Peyer's patch (tissue), 4 donors: ENCODE data around the gene LMBRD1. TPM values are rescaled to one million over a fixed set of nuclear protein-coding genes. Genes with fewer than 3 reads are reported as not detected.
A peak's percentile ranks its signal among the peaks of the same experiment; 100 is the strongest.

Experiments
- DNase-seq, 3 donors: peaks; one replicate each; pipeline ENCODE4 v3.0.0-alpha.2; 2017 to 2019
- H3K27ac ChIP-seq, 4 donors: fragments of 200-600 bp; sonication (generic); one replicate each; pipeline ENCODE4 v1.5.1; 2016 to 2019
- H3K27me3 ChIP-seq, 2 donors: fragments of 200-600 bp; sonication (generic); one replicate each; pipeline ENCODE4 v1.5.1; 2019
- H3K36me3 ChIP-seq, 3 donors: fragments of 200-600 bp; sonication (generic); one replicate each; pipeline ENCODE4 v1.5.1; 2016 to 2019
- H3K4me1 ChIP-seq, 4 donors: fragments of 200-600 bp; sonication (generic); one replicate each; pipeline ENCODE4 v1.5.1; 2016 to 2019
- H3K4me3 ChIP-seq, 4 donors: fragments of 200-600 bp; sonication (generic); 1 replicate in 3 of 4; 2 replicates in 1 of 4; pipeline ENCODE4 v1.5.1; 2016 to 2019; ENCODE audit warnings: mild to moderate bottlenecking in 1 of 4
- H3K9me3 ChIP-seq, 4 donors: fragments of 200-600 bp; sonication (generic); one replicate each; pipeline ENCODE4 v1.5.1; 2016 to 2019; ENCODE audit warnings: mild to moderate bottlenecking in 1 of 4
- POLR2A ChIP-seq, 2 donors: fragments of 450-650 bp; IDR thresholded peaks; one replicate each; pipeline ENCODE4 v1.5.1; 2017; ENCODE audit warnings: antibody characterized with exemption in 2 of 2, mild to moderate bottlenecking in 2 of 2, moderate library complexity in 2 of 2
- total RNA-seq, 4 donors: library from RNA; depleted of rRNA; stranded (reverse); fragments of >200 nt; gene quantifications; one replicate each; pipeline ENCODE4 v1.1.0, GENCODE V29; 2016
- TF ChIP-seq, protein P1 (sequence below), 6 experiments: fragments of 450-650 bp in 4 of 6; fragments of 200-600 bp in 2 of 6; sonication (generic) in 1 of 6; IDR thresholded peaks; one replicate each; pipeline ENCODE4 v1.5.1; 2017 to 2019; ENCODE audit warnings: antibody characterized with exemption in 6 of 6, mild to moderate bottlenecking in 3 of 6, moderate library complexity in 1 of 6

LMBRD1 gene
- total RNA-seq, 4 donors from 2014 or later, result 31.4 to 103 (median 61.0) TPM

DNA sequence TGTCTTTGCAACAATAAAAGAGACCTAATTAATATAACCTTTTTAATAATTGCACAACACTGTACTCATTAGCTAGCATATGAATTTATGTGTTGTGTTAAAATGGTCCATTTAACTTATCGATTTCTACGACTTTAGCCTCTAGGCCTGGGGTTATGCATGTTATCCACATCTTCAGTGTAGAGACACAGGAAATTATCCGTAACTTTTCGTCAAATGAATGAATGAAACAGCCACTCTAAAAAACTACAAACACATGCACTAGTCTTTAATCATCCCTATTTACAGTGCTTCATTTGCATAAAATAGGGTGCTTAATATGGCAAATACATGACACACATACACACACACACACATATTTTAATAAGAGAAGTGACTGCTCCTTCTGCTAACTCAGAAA, 22.3 kb upstream of the LMBRD1 start:
- H3K36me3 ChIP-seq, result no peaks in the 10 kb centered on the region
- DNase-seq, result no peak
- no peak overlapping the region for H3K27ac ChIP-seq
- TF ChIP-seq, protein P1, sequence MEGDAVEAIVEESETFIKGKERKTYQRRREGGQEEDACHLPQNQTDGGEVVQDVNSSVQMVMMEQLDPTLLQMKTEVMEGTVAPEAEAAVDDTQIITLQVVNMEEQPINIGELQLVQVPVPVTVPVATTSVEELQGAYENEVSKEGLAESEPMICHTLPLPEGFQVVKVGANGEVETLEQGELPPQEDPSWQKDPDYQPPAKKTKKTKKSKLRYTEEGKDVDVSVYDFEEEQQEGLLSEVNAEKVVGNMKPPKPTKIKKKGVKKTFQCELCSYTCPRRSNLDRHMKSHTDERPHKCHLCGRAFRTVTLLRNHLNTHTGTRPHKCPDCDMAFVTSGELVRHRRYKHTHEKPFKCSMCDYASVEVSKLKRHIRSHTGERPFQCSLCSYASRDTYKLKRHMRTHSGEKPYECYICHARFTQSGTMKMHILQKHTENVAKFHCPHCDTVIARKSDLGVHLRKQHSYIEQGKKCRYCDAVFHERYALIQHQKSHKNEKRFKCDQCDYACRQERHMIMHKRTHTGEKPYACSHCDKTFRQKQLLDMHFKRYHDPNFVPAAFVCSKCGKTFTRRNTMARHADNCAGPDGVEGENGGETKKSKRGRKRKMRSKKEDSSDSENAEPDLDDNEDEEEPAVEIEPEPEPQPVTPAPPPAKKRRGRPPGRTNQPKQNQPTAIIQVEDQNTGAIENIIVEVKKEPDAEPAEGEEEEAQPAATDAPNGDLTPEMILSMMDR (IDR thresholded peaks at IDR 0.05), result no peak
- no peak for TF ChIP-seq POLR2A (IDR thresholded peaks at IDR 0.05)
- H3K4me3 ChIP-seq, result no peak overlapping the region
- H3K9me3 ChIP-seq, result no peaks in the 10 kb centered on the region
- H3K27me3 ChIP-seq, result no peaks in the 10 kb centered on the region
- H3K4me1 ChIP-seq, result no peaks in the 10 kb centered on the region

DNA sequence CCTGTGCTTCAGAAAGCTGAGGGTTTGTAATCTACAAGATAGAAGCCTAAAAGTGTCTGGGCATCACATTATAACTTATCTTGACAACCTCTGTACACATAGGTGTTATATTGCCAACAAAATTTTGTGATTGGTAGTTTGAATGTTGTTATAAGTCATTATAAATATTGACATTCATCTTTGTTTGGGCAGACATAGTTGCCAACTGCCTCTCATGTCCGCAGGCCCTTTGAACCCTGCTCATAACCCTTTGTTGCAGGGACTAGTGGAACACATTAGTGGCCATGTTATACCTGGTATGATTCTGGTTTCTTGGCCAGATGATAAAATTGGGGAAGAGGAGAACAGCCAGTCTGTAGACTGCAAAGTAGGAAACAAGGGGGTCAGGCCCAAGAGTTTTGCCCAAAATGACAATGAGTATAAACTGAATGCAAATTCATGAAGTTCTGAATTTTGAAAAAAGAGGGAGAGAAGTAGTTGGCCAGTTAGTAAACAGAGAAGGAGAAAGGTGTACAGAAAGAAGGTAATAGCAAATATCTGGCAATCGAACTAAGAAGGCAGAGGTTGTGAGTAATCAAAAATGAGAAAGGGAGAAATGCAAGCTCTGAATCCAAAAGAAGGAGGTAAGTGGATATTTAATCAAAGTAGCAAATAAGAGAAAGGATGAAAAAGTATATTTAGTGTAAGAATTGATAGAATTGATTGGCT, 21.6 kb upstream of the LMBRD1 start:
- TF ChIP-seq POLR2A (IDR thresholded peaks at IDR 0.05), result no peak
- TF ChIP-seq, protein P1 (IDR thresholded peaks at IDR 0.05), result no peak
- H3K27ac ChIP-seq, result no peak overlapping the region
- H3K36me3 ChIP-seq, result no peaks in the 10 kb centered on the region
- no peaks in the 10 kb centered on the region for H3K27me3 ChIP-seq
- no peaks in the 10 kb centered on the region for H3K4me1 ChIP-seq
- H3K4me3 ChIP-seq, result no peak overlapping the region
- no peak for DNase-seq
- no peaks in the 10 kb centered on the region for H3K9me3 ChIP-seq

DNA sequence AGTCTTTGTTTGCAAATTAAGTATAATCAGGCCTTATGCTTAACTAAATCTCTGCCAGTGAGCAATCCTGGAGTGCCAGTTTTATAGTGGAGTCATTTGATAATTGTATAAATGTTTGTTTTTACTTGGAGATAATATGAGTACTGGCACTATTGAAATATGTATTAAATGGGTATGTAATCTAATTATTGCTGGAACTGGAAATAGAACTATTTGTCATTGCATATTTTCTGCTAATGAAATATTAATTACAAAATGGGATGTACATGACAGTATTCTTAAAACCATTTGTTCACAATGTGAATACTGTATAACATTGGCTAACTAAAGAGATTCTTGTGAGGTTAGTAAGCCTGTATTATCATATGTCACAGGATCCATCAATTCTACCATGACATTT, 20.5 kb upstream of the LMBRD1 start:
- H3K4me1 ChIP-seq, result no peaks in the 10 kb centered on the region
- DNase-seq, result no peak
- no peaks in the 10 kb centered on the region for H3K36me3 ChIP-seq

DNA sequence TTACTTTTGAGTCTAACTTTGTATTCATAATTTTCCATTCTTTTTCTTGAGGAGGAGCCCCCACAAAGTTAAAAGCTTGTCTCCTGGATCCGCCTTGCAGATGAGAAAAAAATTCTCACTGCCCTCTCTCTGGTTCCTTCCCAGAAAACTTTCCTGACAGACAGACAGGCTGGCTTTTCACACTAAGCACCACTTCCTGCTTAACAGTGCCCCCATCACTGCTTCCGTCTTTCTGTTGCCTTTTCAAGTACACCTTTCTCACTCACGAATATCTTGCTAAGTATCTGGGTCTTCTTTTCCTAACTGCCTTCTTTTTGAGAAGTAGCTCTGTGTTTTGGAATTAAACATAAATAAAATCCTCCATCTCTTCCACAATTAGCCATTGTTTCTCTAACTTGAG, 19.8 kb upstream of the LMBRD1 start:
- no peak overlapping the region for H3K4me3 ChIP-seq
- H3K4me1 ChIP-seq, result no peaks in the 10 kb centered on the region
- no peaks in the 10 kb centered on the region for H3K27me3 ChIP-seq
- no peaks in the 10 kb centered on the region for H3K9me3 ChIP-seq
- no peaks in the 10 kb centered on the region for H3K36me3 ChIP-seq
- H3K27ac ChIP-seq, result peak overlapping the region in 2 of 4 donors; percentile 21 to 74
- peak in 2 of 3 donors; percentile 60 to 66 for DNase-seq
- TF ChIP-seq POLR2A (IDR thresholded peaks at IDR 0.05), result no peak
- TF ChIP-seq, protein P1 (IDR thresholded peaks at IDR 0.05), result no peak

More for the DNA sequence above, 20.5 kb upstream of the LMBRD1 start:
- H3K27ac ChIP-seq, result no peak overlapping the region
- H3K4me3 ChIP-seq, result no peak overlapping the region
- no peaks in the 10 kb centered on the region for H3K9me3 ChIP-seq
- no peaks in the 10 kb centered on the region for H3K27me3 ChIP-seq
- TF ChIP-seq, protein P1 (IDR thresholded peaks at IDR 0.05), result no peak
- no peak for TF ChIP-seq POLR2A (IDR thresholded peaks at IDR 0.05)

DNA sequence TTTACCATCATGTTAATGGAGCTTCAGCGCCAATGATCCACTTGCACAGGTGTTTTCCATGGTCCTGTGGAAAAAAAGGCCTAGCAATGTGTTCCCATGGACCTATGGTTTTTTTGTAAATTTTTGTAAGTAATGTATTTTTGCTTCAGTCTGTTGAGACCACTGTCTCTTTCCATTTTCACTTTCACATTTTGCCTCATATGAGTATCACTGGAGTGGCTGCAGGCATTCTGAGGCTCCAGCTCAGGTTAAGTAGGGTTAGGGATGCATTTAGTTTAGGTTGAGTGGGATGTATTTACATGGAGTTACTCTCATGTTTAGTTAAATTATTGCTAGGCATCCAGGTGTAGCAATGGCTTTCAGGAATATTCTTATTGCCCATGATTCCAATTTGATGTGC, 19.2 kb upstream of the LMBRD1 start:
- Histone ChIP-seq H3K9me3 (no peaks in the 10 kb centered on the region), H3K36me3 (no peaks in the 10 kb centered on the region)

More for the DNA sequence above, 19.2 kb upstream of the LMBRD1 start:
- H3K27ac ChIP-seq, result peak overlapping the region in 2 of 4 donors; percentile 21 to 74
- H3K4me3 ChIP-seq, result no peak overlapping the region
- H3K27me3 ChIP-seq, result no peaks in the 10 kb centered on the region
- peak in 1 of 3 donors; percentile 28 for DNase-seq
- TF ChIP-seq, protein P1 (IDR thresholded peaks at IDR 0.05), result no peak
- no peak for TF ChIP-seq POLR2A (IDR thresholded peaks at IDR 0.05)
- H3K4me1 ChIP-seq, result no peaks in the 10 kb centered on the region
